GM13976 (cell line): Measurements from ENCODE around the gene WASHC3.
"Not testable (repeated sequence)": the region's sequence is repeated elsewhere in the genome, so short reads cannot be mapped to it uniquely, and the experiment has no call there.

Experiments used
- DNase-seq: peaks from one replicate; pipeline ENCODE4 v3.0.0; 2012; ENCODE audit warnings: low spot score
- CTCF ChIP-seq: IDR thresholded peaks from 2 replicates; pipeline ENCODE4 v1.5.1; 2012; ENCODE audit warnings: borderline replicate concordance, mild to moderate bottlenecking; ENCODE audit not compliant: insufficient read depth; ENCODE audit errors: extremely low read depth, missing control alignments, control extremely low read depth
- in situ Hi-C: fragments of 300-500 bp; cut with MboI; formaldehyde crosslinking; loops from one replicate; pipeline ENCODE4 v1.12.0; 2022; ENCODE audit warnings: low sequenced_read_pairs, mixed read lengths, inconsistent platforms; ENCODE audit not compliant: unreplicated experiment

The WASHC3 gene

GRCh38 chr12:102093319-102093718 lies 31.5 kb upstream of the WASHC3 start:
- no peak for TF ChIP-seq CTCF
- in situ Hi-C loops, result no loop called here
- DNase-seq, result no peak

- in situ Hi-C loops, DNase-seq: not testable (repeated sequence)
These were observed 27.5 kb upstream of the WASHC3 start for GRCh38 chr12:102089228-102089835.

GRCh38 chr12:102080842-102081241 lies 19.1 kb upstream of the WASHC3 start:
- no peak for DNase-seq
- in situ Hi-C loops, result no loop called here
- TF ChIP-seq CTCF, result no peak

- DNase-seq, in situ Hi-C loops: not testable (repeated sequence)
These were observed 10.3 kb upstream of the WASHC3 start for GRCh38 chr12:102072092-102072491.

- no peak for TF ChIP-seq CTCF
- no peak for DNase-seq
- in situ Hi-C loops, result no loop called here
These were observed 7.9 kb upstream of the WASHC3 start for GRCh38 chr12:102069707-102070106.

- DNase-seq, result no peak
- no peak for TF ChIP-seq CTCF
These were observed 5.9 kb upstream of the WASHC3 start for GRCh38 chr12:102067574-102068258.

GRCh38 chr12:102064476-102064875 lies 2.7 kb upstream of the WASHC3 start:
- in situ Hi-C loops, result no loop called here
- TF ChIP-seq CTCF, result no peak
- no peak for DNase-seq

More at GRCh38 chr12:102067574-102068258, 5.9 kb upstream of the WASHC3 start:
- in situ Hi-C loops, result no loop called here
